ENCODE measurements around the gene ARIH2.
"Not testable (repeated sequence)": the region's sequence is repeated elsewhere in the genome, so short reads cannot be mapped to it uniquely, and the experiment has no call there.

Gene ARIH2

DNA sequence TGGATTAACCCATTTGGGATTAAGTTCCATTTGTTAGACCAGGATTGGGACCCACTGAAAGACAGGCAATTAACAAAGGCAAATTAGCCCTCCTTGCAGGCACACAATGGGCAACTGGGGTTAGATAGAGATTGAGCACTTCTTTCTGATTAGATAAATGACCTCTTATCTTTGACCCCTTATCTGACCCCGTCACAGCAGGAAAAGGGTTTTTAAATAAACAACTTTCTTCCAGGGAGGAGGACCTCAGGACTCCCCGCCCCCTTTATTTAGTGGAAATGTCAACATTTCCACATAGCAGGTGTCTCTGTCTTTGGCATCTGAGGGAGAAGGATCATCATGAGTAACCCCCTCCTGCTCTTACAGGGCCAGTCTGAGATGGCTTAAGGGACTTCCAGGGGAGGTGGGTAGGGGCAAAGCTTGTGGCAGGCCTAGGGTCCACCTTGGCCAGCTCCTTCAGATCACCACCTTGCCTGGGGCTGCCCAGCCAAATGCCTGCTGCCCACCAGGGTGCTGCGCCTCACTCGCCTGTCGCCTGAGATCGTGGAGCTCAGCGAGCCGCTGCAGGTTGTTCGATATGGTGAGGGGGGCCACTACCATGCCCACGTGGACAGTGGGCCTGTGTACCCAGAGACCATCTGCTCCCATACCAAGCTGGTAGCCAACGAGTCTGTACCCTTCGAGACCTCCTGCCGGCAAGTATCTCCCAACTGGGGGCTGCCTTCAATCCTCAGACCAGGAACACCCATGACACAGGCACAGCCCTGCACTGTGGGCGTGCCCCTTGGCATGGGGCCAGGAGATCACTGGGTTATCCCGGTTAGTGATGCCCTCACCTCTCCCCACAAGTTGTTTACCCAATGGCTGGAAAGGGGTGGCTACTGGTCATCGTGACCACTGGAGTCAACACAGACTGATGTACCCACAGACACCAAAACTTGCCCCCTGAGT lies 86.0 kb downstream of the ARIH2 start:
- no peak for DNase-seq (ENCODE audit: low read depth in 2 of 2)

DNA sequence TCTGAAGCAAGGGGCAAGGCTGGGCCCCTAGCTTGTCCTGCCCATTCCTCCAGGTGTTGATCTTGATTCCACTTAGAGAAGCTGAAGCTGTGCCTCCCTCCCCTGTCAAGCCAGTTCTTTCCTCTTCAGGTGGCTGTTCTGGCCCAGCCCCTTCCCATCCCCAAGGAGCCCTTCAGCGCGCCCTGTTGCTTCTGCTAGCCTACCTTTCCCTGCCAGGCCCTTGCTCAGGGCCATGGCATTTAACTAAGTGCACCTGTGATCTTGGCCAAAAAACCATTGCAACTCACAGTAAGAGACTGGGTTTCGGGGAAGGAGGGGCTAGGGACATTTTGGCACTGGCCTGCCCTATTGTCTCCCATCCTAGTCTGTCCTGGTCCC lies 86.7 kb downstream of the ARIH2 start:
- no peak for DNase-seq (ENCODE audit: low read depth in 2 of 2)

DNA sequence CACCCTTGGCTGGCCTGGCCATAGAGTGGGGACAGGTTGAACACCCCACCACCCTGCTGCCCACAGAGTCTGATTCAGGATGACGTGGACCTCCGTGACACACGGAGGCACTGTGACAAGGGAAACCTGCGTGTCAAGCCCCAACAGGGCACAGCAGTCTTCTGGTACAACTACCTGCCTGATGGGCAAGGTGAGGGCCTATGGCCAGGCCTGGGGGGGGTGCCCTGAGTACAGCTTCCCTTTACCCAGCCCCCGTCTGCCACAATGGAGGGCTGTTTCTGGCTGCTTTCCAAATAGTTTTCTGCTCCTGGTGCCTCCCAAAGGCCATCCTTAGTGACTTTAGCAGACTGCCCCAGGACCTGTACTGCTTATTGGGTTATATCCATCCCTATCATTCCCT lies 87.4 kb downstream of the ARIH2 start:
- DNase-seq (ENCODE audit: low read depth in 2 of 2) = no peak

DNA sequence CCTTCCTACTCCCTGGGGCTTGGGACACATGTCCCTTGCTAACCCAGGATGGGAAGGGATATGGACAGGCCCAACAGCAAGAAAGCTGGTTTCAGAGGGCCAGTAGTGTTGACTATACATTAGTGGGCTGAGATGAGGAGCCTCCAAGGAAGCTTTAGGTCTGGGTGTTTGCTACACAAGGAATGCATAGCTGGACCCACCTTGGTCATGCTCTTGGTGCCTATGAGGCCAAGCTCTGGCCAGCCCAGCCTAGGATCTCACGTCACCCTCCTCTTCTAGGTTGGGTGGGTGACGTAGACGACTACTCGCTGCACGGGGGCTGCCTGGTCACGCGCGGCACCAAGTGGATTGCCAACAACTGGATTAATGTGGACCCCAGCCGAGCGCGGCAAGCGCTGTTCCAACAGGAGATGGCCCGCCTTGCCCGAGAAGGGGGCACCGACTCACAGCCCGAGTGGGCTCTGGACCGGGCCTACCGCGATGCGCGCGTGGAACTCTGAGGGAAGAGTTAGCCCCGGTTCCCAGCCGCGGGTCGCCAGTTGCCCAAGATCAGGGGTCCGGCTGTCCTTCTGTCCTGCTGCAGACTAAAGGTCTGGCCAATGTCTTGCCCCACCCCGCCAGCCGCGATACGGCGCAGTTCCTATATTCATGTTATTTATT lies 87.9 kb downstream of the ARIH2 start:
- no peak for DNase-seq (ENCODE audit: low read depth in 2 of 2)

DNA sequence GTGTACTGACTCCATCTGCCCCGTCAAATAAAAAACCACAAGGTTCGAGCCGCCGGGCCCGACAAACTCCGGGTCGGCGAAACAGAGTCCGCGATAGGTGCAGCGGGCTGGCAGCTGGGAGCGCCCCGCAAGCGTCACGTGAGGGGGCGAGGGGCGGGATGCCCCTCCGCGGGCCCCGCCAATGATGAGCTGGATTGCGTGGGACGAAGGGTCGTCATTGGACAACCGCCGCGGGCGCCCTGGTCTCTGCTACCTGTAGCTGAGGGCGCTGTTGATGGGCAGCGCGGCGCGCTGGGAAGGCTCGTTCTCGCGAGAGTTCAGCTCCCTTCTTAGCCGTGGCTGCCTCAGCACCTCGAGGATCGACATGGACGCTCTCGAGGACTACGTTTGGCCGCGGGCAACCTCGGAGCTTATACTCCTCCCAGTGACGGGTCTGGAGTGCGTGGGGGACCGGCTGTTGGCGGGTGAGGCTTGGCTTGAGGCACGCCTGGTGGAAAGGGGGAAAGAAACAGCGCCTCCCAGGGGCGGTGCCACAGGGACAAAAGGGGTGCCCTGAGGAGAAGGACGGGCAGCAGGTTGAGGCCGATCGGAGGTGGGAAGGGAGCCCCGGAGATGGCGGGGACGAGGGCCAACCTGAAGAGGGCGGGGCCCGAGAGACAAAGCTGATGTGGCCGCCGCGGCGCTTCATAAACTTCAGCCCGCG lies 88.6 kb downstream of the ARIH2 start, which contains the start of gene WDR6:
Gene WDR6, plus strand, starts transcription at position 324 of the 703 bp plus-strand sequence. Its CDS starts 41 bp downstream, at position 365.
- peak; percentile 91 to 97 for DNase-seq (ENCODE audit: low read depth in 2 of 2)

DNA sequence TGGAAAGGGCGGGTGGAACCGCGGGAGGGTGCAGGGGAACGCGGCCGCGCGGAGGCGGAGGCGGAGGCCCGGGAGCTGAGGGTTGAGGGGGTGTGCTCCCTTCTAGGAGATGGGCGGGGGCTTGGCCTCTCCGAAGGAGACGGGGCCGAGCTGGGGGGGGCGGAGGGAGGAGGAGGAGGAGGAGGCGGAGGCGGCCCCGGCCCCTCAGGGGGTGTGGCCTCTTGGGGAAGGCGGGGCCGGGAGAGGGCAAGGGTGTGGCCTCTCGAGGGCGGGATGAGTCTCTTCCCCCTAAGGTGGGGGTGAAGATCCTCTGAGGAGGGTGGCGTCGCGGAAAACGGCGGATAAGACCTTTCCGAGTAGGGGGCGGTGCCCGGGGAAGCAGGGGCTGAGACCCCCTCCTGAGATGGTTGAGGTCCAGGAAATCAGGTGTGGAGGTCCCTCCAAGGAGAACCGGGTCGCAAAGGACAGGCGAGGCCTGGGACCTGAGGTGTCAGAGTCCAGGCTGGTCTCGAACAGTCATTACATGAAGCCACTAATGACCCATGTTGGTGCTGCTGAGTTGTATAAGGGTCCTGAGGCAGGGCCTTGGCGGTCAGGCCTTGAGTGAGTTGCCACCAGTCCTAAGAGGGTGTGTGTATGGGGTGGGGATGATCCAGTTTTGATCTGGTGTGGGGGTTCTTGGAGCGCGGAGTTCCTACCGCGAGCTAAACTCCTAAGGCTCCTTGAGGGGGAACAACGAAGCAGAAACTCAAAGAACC lies 89.3 kb downstream of the ARIH2 start:
- DNase-seq (ENCODE audit: low read depth in 2 of 2) = peak; percentile 80 to 86

DNA sequence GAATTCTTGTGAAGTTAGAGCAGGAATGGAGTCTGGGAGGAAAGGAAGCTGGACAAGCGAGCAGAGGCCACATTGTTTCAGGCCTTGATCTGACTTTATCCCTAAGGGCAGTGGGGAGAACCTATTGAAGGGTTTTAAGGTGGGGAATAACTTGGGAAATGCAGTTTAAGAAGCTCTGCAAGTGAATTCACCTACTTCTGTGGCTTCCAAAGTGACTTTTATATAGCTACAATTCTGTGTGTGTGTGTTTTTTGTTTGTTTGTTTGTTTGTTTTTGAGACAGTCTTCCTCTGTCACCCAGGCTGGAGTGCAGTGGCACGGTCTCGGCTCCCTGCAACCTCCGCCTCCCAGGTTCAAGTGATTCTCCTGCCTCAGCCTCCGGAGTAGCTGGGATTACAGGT lies 90.0 kb downstream of the ARIH2 start:
- not testable (repeated sequence) for DNase-seq (ENCODE audit: low read depth in 2 of 2)

DNA sequence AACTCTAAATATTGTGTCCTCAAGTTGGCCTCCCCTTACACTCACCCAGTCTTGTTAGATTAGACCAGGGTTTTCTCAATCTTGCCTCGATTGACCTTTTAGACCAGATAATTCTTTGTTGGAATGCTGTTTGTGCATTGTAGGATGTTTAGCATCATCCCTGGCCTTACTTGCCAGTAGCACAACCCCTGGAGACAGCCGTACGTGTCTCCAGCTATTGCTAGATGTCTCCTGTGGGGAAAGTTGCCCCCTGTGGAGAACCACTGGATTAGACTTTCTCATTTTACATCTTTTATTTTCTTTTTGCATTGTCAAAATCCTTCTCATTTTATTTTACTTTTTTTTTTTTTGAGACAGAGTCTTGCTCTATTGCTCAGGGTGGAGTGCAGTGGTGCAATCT lies 90.8 kb downstream of the ARIH2 start:
- DNase-seq (ENCODE audit: low read depth in 2 of 2) = no peak

DNA sequence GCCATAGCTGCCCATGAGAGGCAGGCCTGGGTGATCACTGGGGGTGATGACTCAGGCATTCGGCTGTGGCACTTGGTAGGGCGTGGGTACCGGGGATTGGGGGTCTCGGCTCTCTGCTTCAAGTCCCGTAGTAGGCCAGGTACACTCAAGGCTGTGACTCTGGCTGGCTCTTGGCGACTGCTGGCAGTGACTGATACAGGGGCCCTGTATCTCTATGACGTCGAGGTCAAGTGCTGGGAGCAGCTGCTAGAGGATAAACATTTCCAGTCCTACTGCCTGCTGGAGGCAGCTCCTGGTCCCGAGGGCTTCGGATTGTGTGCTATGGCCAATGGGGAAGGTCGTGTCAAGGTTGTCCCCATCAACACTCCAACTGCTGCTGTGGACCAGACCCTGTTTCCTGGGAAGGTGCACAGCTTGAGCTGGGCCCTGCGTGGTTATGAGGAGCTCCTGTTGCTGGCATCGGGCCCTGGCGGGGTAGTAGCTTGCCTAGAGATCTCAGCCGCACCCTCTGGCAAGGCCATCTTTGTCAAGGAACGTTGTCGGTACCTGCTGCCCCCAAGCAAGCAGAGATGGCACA lies 93.9 kb downstream of the ARIH2 start:
- DNase-seq (ENCODE audit: low read depth in 2 of 2) = no peak

DNA sequence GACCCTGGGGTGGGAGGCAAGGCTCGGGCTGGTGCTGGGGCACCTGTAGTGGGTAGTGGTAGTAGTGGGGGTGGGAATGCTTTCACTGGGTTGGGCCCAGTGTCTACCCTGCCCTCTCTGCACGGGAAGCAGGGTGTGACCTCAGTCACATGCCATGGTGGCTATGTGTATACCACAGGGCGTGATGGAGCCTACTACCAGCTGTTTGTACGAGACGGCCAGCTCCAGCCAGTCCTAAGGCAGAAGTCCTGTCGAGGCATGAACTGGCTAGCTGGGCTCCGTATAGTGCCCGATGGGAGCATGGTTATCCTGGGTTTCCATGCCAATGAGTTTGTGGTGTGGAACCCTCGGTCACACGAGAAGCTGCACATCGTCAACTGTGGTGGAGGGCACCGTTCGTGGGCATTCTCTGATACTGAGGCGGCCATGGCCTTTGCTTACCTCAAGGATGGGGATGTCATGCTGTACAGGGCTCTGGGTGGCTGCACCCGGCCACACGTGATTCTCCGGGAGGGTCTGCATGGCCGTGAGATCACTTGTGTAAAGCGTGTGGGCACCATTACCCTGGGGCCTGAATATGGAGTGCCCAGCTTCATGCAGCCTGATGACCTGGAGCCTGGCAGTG lies 94.6 kb downstream of the ARIH2 start:
- no peak for DNase-seq (ENCODE audit: low read depth in 2 of 2)

DNA sequence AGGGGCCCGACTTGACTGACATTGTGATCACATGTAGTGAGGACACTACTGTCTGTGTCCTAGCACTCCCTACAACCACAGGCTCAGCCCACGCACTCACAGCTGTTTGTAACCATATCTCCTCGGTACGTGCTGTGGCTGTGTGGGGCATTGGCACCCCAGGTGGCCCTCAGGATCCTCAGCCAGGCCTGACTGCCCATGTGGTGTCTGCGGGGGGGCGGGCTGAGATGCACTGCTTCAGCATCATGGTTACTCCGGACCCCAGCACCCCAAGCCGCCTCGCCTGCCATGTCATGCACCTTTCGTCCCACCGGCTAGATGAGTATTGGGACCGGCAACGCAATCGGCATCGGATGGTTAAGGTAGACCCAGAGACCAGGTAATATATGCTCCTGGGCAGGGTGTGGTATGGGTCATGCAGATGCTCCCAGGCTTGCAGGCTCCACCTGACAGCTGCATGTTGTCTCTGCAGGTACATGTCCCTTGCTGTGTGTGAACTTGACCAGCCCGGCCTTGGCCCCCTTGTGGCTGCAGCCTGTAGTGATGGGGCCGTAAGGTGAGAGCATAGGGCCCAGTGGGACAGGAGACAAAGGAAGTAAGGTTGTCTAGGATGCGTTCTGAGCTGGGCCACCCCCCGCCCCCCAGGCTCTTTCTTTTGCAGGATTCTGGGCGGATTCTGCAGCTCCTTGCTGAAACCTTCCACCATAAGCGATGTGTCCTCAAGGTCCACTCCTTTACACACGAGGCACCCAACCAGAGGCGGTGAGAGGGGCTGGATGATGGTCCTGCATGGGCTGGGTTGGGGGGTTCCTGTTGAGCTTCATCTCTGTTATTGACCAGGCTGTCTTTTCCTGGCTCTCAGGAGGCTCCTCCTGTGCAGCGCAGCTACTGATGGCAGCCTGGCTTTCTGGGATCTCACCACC lies 95.4 kb downstream of the ARIH2 start:
- DNase-seq (ENCODE audit: low read depth in 2 of 2) = no peak

DNA sequence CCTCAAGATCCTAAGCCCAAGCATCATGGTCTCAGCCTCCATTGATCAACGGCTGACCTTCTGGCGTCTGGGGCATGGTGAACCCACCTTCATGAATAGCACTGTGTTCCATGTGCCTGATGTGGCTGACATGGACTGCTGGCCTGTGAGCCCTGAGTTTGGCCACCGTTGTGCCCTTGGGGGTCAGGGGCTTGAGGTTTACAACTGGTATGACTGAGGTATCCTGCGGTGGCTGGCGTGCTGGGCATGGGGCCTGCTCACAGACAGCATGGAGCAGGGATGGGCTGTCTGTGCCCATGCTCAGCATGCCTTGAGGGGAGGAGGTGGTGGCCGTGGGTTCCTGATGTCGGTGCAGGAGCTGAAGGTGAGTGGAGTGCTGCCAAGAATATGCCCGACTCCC lies 96.4 kb downstream of the ARIH2 start:
- DNase-seq (ENCODE audit: low read depth in 2 of 2) = no peak

DNA sequence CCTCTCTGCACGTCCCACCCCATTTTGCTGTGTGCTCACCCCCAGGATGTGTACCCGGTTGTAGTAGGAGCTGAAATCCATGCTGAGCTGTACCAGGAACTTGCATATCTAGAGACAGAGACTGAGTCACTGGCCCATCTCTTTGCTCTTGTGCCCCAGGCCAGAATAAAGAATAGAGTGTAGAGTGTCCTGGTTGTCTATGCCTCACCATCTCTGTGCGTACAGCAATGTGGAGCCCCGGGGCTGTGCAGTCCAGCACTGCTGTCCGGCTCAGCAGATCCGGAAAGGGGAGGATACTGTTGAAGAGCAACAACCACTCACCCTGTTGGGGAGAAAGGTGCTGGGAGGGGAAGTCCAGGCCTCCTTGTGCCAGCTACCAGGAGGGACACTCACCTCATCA lies 97.1 kb downstream of the ARIH2 start:
- DNase-seq (ENCODE audit: low read depth in 2 of 2) = no peak

DNA sequence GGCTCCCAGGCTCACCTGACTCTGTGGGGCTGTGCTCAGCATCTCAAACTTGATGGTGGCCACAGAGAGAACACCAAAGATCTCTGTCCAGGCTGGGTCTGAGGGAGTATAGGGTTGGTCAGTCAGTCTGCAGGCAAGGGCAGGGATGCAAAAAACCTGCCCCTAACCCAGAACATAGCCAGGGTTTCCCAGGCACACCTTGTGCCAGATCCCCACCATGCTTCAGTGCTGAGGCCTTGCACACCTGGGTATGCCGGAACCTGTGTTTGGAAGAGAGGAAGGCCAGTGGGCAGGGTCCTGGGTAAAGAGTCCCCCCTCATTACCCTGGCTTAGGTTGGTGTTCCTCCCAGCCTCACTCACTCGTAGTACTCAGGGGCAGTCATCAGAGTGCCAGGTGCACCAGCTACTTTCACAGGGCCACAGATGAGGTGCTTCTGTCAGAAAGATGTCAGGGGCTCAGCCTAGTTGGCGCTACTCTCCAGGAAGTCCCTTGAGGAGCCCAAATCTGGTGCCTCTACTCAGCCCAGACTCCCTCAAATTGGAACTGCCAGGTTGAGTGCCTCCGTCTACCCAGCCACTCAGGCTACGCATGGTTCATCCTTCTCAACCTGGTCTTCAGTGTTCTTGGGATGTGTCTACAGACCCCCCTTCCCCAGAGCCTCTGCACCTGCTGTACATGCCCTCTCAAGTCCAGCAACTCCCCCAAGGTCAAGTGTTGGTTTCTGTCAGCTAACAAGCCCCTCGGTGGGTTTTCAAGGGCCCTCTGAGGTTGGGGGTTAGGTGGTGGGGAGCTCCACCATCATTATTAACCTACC lies 98.0 kb downstream of the ARIH2 start:
- no peak for DNase-seq (ENCODE audit: low read depth in 2 of 2)

DNA sequence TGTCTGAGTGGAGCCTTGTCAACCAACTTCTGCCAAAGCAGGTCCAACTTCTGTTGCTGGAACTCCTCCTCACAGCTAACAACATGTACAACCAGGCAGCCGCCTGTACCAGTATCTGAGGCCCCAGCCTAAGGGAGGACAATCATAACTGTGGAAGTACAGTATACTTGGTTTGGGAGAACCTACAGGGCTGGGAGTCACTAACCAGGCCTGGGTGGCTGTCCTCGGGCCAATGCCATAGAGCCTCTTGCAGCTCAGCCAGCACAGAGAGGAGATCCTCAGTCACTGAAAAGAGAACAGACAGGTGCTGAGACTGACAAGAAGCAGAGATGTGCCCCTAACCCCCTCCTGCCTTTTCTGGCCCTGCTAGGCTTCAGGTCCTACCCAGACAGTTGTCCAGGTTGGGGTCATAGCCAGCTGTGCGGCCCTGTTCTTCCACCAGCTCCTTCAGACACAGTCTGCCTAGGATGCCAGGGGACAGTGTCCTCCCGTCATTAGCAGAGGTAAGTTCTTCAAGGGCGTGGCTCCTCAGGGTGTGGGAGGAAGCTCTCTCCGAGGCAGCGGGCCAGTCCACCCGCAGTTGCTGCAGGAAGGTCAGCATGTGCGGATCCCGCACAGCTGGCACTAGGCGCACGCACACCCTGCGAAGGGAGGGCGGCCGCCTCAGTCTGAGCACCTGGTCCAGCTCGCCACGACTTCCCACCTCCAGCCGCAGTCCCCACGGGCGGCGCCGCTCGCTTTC lies 98.8 kb downstream of the ARIH2 start:
- no peak for DNase-seq (ENCODE audit: low read depth in 2 of 2)

DNA sequence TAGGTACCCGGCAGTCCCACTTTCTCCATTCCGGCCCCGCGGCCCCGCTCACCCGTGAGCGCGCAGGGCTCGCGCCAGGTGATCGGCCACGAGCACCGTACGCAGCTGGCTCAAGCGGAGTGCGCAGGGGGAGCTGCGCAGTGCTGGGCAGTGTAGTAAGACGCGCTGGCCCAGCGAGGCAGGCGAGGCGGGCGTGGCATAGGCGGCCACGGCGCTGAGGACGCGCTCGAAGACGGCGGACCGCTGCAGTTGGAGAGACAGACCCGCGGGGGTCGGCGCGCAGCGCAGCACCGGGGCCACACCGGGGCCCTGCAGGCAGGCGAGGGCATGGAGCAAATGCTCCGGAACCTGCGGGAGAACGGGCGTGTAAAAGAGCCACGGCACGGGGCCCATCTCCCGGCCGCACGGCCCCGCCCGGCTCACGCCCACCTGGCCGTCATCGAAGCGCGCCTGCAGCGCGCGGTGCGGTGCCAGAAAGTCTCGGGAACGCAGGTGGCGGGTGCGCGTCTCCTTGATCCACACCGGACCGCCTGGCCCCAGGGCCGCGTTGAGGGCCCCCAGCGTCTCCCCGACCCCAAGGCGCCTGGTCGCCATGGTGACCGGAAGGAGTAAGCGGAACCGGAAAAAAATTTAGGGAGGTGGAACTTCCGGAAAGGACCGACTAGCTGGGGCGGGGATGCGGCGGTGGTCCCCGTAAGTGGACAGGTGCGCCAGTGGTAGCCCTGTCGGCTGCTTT lies 99.5 kb downstream of the ARIH2 start, which contains the start of gene DALRD3:
Gene DALRD3, minus strand, starts transcription at position 610 of the 736 bp plus-strand sequence. Its CDS starts 16 bp downstream, at position 594.
- no peak for DNase-seq (ENCODE audit: low read depth in 2 of 2)

DNA sequence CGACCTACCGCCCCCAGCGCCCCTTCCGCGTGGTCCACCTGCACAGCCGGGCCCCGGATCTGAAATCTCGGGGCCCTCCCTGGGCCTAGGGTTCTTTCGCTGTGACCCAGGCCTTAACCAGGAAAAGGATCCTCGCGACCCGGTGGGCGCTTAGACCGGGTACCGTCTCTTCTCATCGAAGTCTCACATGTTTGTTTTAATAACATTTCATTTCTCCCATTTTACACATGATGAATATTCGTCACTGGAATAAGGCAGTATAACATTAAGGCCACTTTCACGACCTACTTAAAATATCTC lies 100.0 kb downstream of the ARIH2 start:
- no peak for DNase-seq (ENCODE audit: low read depth in 2 of 2)

DNA sequence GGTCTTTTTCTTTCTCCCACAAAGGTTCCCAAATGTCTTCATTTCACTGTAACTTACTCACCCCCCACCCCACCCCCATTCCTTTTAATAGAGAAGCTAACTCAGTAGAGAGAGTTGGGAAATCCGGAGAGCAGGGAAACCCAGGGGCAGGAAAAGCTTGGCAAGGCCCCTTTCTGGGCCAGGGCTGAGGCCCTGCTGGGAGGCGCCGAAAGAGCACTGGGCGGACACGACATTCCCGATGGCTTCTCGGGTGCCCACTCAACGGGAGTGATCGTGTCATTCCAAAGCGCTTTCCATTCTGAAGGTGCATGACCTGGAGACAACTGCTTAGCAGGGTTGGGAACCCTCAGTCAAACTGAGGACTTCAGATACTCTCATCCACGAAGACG lies 101.3 kb downstream of the ARIH2 start:
- DNase-seq (ENCODE audit: low read depth in 2 of 2) = no peak

Measured in activated CD8-positive, alpha-beta memory T cell treated with anti-CD3 and anti-CD28 coated beads for 4 hours (primary cell).